ENCODE data around the gene PCBP3. TPM values are rescaled to one million over a fixed set of nuclear protein-coding genes. Genes with fewer than 3 reads are reported as not detected.

Gene PCBP3
- total and polyA plus RNA-seq, 2 of the 13 experiments (the other 11 are each of a cell fraction or from before 2014, with no cell fraction given) = not detected

- Histone ChIP-seq H3K9ac (ENCODE audit: insufficient read depth, low read depth, low read length) (no peak overlapping the region), H3K9me3 (ENCODE audit: low read length) (no peaks in the 10 kb centered on the region), H2AFZ (ENCODE audit: low read length) (no peak overlapping the region), H3K27me3 (ENCODE audit: control insufficient read depth in 1 of 2, insufficient read depth in 2 of 2, low read length in 2 of 2) (peaks cover 4 to 26% of the 10 kb centered on the region in 2 experiments; a peak in 3 of 5 replicates), H3K4me2 (ENCODE audit: low read depth, low read length) (no peak overlapping the region), H3K4me3 (replicated peaks in 1 of 3; ENCODE audit: insufficient read depth in 1 of 3, low read depth in 2 of 3, low read length in 3 of 3) (no peak overlapping the region), H3K36me3 (replicated peaks in 1 of 2; ENCODE audit: control insufficient read depth in 1 of 2, insufficient read depth in 2 of 2, low read length in 2 of 2) (no peaks in the 10 kb centered on the region), H3K79me2 (ENCODE audit: insufficient read depth, low read length) (no peaks in the 10 kb centered on the region), H4K20me1 (ENCODE audit: insufficient read depth, low read length) (no peaks in the 10 kb centered on the region), H3K4me1 (ENCODE audit: insufficient read depth, low read length) (no peaks in the 10 kb centered on the region), H3K27ac (ENCODE audit: extremely low read length, insufficient read depth, low read length) (no peak overlapping the region)
- 46% methylated on average over 16 of the region's 16 CpGs for WGBS (ENCODE audit: low lambda C conversion rate)
- BruUV-seq (replicated peaks) = no TSS peak
- ATAC-seq (no peak), DNase-seq (ENCODE audit: low spot score) (no peak), FAIRE-seq (no peak)
- in situ Hi-C loops (cut with HindIII; ENCODE audit: extremely low pct_ligation_motif_present, low pct_unique_long_range_greater_than_20kb) (no loop called here), intact Hi-C loops (cut with micrococcal nuclease; ENCODE audit: unreplicated experiment) (no loop called here)
- CTCF ChIA-PET (ENCODE audit: low intra/inter-chr PET ratio, low total read pairs) = no interaction called here
- TF ChIP-seq ZNF841 (CRISPR knock-in tag; IDR thresholded peaks at IDR 0.05; ENCODE audit: borderline replicate concordance) (no peak), ZNF232 (CRISPR knock-in tag; IDR thresholded peaks at IDR 0.05; ENCODE audit: borderline replicate concordance) (no peak), ZNF441 (CRISPR knock-in tag; IDR thresholded peaks at IDR 0.05; ENCODE audit: borderline replicate concordance) (no peak), FOXC1 (CRISPR knock-in tag; IDR thresholded peaks at IDR 0.05; ENCODE audit: borderline replicate concordance) (no peak), MAF1 (CRISPR knock-in tag; IDR thresholded peaks at IDR 0.05; ENCODE audit: borderline replicate concordance) (no peak), THAP11 (CRISPR knock-in tag; IDR thresholded peaks at IDR 0.05) (no peak)
- POLR2A ChIA-PET = no interaction called here
These were observed 126.4 kb downstream of the PCBP3 start for GRCh38 chr21:45769896-45770295.

DNA sequence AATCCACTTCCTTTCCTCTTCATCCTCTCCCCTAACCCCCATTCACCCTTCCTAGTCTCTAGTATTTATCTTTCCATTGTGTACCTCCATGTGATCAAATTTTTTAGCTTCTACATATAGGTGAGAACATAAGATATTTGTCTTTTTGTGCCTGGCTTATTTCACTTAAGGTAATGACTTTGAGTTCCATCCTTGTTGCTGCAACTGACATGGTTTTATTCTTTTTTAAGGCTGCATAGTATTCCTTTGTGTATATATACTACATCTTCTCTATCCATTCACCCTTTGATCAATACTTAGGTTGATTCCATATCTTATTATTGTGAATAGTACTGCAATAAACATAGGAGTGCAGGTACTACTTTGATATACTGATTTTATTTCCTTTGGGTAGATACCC lies 128.7 kb downstream of the PCBP3 start:
- POLR2A ChIA-PET = no interaction called here
- TF ChIP-seq GTF2F1 (IDR thresholded peaks at IDR 0.05; ENCODE audit: low read length) (no peak), HHEX (CRISPR knock-in tag; IDR thresholded peaks at IDR 0.05) (no peak), JUNB (CRISPR knock-in tag; IDR thresholded peaks at IDR 0.05; ENCODE audit: borderline replicate concordance) (no peak), ZNF660 (CRISPR knock-in tag; IDR thresholded peaks at IDR 0.05; ENCODE audit: borderline replicate concordance, low read depth) (no peak), HMGXB3 (CRISPR knock-in tag; IDR thresholded peaks at IDR 0.05; ENCODE audit: borderline replicate concordance) (no peak), NFIB (CRISPR knock-in tag; IDR thresholded peaks at IDR 0.05; ENCODE audit: borderline replicate concordance) (no peak), ZSCAN25 (CRISPR knock-in tag; IDR thresholded peaks at IDR 0.05) (no peak)
- TF ChIP-seq, protein P1, sequence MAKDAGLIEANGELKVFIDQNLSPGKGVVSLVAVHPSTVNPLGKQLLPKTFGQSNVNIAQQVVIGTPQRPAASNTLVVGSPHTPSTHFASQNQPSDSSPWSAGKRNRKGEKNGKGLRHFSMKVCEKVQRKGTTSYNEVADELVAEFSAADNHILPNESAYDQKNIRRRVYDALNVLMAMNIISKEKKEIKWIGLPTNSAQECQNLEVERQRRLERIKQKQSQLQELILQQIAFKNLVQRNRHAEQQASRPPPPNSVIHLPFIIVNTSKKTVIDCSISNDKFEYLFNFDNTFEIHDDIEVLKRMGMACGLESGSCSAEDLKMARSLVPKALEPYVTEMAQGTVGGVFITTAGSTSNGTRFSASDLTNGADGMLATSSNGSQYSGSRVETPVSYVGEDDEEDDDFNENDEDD (CRISPR knock-in tag; IDR thresholded peaks at IDR 0.05; ENCODE audit: borderline replicate concordance) = no peak

More for the DNA sequence above, 128.7 kb downstream of the PCBP3 start:
- H3K4me2 ChIP-seq (ENCODE audit: low read depth, low read length) = no peak overlapping the region
- no peaks in the 10 kb centered on the region for H3K79me2 ChIP-seq (ENCODE audit: insufficient read depth, low read length)
- no peaks in the 10 kb centered on the region for H4K20me1 ChIP-seq (ENCODE audit: insufficient read depth, low read length)
- no peaks in the 10 kb centered on the region for H3K4me1 ChIP-seq (ENCODE audit: insufficient read depth, low read length)
- no peak overlapping the region for H3K27ac ChIP-seq (ENCODE audit: extremely low read length, insufficient read depth, low read length)
- CTCF ChIA-PET (ENCODE audit: low intra/inter-chr PET ratio, low total read pairs) = no interaction called here
- FAIRE-seq = no peak
- no peak for ATAC-seq
- no peak overlapping the region for H2AFZ ChIP-seq (ENCODE audit: low read length)
- DNase-seq (ENCODE audit: low spot score) = no peak
- BruUV-seq (replicated peaks) = no TSS peak
- intact Hi-C loops (cut with micrococcal nuclease; ENCODE audit: unreplicated experiment) (no loop called here), in situ Hi-C loops (cut with HindIII; ENCODE audit: extremely low pct_ligation_motif_present, low pct_unique_long_range_greater_than_20kb) (no loop called here)
- H3K9me3 ChIP-seq (ENCODE audit: low read length) = peaks cover 4% of the 10 kb centered on the region; the same call in 1 of the 2 replicates
- H3K36me3 ChIP-seq (replicated peaks in 1 of 2; ENCODE audit: control insufficient read depth in 1 of 2, insufficient read depth in 2 of 2, low read length in 2 of 2) = no peaks in the 10 kb centered on the region
- peaks cover 2 to 8% of the 10 kb centered on the region in 2 experiments; a peak in 2 of 5 replicates for H3K27me3 ChIP-seq (ENCODE audit: control insufficient read depth in 1 of 2, insufficient read depth in 2 of 2, low read length in 2 of 2)
- H3K9ac ChIP-seq (ENCODE audit: insufficient read depth, low read depth, low read length) = no peak overlapping the region
- no peak overlapping the region for H3K4me3 ChIP-seq (replicated peaks in 1 of 3; ENCODE audit: insufficient read depth in 1 of 3, low read depth in 2 of 3, low read length in 3 of 3)

Data from HepG2 (cell line).